Activated CD8-positive, alpha-beta memory T cell treated with anti-CD3 and anti-CD28 coated beads for 48 hours (primary cell): ENCODE measurements around the gene LPP.

Experiments used
- DNase-seq, 3 experiments: peaks; one replicate each; pipeline ENCODE4 v3.0.0-alpha.2; 2020; ENCODE audit warnings: low read depth in 2 of 3, low spot score in 2 of 3

Gene LPP

DNA sequence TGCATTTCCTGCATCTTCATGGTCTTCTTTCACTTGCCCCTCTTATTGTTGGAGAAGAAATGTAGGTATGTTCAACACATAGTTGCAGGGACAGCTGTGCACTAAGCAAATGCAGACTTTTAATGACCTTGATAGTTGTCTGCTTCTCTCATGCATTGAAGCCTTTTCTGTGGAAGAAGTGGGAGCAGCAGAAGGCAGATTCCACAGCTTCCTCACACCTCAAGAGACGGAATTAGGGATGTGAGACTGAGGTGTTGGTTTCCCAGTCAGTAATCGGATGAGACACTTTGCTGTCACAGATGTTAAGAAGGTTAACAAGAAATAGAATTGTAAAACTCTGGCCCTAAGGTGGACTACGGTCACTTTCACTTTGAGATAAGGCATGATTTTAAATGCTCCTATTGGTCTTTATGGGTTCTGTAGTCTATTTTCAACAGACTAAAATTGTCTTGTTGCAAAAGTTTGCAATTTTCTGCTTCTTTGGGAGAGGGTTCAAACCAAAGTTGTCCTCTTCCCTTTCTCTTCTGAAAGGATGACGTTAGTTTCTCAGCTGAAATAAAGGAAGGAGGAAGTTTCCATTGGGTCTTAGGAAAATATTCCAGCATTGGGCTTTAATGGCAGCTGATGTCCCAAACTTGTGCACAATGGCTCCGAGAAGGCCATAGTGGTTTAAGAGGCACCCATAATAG is 117.4 kb downstream of the LPP start:
- no peak for DNase-seq

DNA sequence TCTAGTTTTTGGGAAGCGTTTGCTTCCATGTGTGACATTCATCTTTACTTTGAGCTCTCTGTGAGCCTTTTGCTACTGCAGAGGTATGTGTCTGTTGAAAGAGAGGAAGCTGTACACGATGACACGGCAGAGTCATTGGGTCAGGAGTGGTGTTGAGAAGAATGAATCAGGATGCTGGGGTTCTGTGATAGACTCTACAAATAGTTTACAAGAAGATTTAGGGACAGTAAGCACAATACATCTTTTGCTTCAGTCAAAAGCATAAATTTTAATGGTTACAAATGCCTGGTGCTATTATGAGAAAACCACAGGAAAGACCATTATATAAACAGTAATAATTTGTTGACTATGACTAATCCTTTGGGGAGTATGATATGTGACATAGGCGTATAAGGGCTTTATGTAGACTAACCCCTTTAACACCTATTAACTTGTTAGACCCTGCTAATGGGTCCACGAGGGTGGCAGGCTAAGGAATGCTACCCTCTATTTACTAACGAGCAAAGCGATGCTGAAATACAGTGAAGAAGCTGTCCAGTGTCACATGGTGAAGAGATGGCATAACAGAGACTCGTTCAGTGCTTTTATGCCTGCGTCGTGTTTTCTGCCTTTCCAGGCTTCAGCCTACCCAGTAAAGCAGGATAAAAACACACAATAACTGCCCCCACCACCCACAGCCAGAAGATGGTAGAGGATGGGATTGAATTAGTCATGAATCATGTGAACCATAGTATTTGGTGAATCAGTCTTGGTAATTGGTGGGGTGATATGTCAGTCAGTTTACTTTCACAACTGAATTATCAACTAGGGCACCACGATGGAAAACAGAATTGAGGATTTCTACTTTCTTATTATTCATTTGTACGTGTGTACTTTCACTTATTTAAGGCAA is 118.8 kb downstream of the LPP start:
- DNase-seq, result no peak

DNA sequence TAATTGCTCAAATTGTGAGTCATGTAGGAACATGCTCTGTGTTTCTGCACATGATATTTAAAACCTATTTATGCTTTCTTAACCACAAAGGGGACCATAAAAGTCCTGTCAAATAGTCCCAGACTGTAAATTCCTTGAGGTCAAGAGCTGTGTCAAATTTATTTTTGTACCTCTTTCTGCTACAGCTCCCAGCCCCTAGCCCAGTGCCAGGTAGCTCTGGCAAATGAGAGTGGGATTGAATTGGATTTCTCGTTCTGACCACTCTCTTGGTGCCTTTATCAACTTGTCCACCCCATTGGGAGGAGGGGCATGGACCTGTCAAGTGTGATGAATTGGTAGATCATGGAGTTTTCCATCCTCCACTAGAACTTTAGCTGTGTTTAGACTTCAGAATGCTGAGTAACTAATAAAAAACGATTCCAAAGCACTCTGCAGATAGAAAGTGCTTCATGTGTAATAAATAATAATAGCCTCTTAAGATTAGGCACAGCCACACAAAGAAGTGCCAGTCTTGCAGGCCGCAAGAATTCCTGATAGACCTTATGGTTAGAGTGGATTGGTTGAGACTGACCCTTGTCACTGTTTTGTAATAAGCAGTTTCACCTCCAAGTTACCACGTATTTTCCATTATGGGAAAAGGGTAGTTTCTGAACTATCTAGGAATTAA is 120.4 kb downstream of the LPP start:
- DNase-seq, result no peak

DNA sequence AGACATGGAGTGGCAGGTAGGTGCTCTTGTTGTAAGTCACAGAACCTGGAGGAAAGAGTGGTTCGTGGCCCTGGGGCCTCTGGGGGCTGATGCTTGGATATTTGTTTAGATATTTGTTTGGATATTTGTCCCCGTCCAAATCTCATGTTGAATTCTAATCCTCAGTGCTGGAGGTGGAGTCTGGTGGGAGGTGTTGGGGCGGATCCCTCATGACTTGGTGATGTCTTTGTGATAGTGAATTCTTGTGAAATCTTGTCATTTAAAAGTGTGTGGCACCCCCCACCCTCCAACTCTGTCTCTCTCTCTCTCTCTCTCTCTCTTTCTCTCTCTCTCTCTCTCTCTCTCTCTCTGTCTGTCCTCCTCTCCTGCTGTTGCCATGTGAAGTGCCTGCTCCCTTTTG is 122.4 kb downstream of the LPP start:
- no peak for DNase-seq

DNA sequence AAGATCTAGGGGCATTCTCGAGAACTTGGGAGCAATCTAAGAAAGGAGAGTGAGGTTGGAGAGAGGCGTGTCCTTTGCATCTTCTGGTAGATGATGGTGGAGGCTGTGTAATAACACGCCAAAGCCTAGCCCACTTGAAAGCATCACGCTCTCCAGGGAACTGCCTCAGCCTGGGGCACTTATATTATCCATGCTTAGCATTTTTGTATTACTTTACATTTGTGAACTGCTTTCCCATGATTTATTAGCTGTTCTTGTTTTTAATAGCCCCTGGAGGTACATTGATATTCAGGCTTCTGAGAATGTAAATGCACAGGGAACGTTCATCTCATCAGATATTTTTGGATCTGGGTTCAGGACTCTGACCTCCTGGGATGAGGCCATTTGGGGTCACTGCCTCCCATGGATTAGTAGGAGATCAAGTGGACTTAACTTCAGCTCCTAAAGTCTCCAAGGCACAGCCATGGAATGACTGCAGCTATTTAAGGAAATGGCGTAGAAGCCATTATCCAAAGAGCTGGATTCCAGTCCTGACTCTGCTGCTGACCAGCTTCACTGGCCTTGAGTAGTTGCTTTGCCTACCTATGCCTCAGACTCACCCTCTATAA is 124.9 kb downstream of the LPP start:
- DNase-seq, result no peak

DNA sequence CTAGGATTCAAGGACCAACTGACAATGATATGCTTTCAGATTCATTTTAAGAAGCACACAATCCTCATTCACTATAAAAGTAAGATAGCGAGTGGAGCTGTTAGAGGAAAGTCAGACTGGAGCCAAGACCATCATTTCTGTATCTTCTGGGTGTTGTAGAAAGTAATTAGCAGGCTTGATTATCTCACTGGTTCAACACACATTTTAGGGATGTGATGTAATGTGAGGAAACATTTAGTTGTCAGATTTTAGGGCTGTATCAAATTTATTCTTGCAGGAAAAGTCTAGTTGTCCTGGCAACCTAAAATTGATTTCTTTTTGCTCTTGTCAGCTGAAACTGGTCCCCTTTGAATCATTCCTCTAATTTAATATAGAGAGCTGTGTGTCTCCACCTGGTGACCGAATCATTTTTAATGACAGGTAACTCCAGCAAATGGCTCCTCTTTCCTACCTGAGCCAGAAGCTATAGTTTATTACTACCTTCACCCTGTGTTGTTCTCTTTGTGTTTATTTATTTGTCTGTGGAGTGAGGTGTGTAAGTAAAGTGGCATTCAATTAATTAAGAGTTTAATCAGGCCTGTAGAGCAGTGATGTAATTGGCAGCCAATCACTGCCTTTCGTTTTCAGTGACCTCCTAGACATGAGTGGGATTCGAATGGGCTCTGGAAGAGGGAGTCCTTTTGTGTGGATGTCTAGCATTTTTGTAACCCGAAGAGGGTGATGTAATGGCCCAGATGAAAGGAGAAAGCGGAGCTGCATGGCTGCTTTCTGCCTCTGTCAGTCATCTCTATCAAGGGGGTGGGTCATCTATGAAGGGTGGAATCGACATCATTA is 125.8 kb downstream of the LPP start:
- no peak for DNase-seq

DNA sequence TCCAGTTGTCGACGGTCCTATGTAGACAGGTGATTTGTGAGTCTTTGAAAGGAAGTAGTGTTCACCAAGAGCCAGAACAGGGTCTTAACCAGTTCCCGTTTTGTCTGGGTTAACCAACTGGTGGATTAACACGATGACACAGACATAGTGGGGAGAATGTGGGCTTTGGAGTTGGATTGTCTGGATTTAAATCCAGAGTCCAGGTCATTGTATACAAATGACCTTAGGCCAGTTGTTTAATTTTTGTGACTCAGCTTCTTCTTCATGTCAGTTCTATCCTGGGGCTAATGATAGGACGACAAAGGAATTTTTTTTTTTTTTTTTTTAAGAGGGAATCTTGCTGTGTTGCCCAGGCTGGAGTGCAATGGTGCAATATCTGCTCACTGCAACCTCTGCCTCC is 126.7 kb downstream of the LPP start:
- DNase-seq, result no peak

DNA sequence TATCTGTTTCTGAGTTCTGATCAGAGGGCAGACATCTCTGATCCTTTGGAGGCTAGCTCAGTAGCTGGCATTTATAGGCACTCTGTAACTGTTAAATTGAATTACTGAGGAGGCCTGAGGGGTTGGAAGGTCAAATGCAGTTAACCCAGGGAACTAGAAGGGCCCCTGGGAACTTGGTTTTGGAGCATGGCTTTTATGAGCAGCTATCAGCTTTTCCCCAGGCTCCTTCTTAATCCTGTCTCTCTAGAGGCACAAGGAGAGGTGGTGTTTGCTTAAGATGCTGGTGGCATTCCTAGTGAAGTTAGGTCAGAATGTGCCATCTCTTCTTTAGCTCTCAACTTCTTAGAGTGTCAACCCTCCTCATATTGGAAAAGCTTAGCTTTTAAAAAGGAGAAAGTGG is 128.9 kb downstream of the LPP start:
- DNase-seq, result no peak

DNA sequence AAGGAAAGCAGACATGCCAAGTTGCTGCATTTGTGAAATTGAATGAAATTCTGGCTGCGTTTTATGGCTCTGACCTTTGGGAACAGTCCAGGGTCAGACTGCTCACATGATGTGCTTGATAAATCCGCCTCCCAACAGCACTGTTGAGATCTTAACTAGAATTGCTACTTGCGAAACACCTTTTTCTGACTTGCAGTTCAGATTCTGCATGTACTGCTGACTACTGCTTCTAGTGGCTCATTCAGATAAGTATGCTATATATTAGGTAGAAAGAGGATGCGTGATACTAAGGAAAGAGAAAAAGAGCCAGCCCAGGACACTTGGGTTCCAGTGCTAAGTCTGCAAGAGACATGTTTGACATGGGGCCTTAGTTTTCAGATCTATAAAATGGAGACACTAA is 129.4 kb downstream of the LPP start:
- DNase-seq, result no peak

DNA sequence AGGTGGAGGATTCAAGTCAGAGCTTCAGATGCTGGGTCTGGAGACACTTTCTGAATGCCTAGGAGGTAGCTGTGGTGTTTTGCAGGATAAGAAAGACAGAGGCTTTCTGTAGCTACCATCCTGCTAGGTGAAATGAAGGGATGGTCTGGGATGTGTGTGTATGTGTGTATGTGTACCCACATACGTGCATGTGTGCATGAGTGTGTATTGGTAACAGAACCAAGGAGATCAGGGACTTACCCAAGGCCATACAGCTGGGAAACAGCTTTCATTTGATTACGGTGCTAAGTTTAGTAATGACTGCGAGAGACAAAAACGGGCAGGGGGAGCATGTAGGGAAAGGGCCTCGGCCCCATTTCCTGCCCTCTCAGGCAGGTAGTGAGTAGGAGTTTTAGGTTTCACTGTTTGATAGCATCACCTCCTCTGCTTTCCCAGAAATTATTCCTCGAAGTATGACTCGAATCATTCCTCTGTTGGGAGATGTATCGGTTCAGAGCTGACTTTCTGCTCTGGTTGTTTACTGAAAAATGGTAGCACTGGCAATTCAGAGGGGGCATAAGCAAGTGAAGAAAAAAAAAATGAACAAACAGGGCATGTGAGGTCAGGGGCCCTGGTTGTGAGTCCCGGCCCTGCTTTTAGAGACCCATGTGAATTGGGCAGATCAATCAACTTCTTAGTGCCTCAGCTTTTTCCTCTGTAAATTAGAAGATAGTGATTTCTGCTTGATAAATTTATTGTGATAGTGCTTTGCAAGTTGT is 130.7 kb downstream of the LPP start:
- DNase-seq, result peak in 2 of 3 experiments; percentile 20 to 34

DNA sequence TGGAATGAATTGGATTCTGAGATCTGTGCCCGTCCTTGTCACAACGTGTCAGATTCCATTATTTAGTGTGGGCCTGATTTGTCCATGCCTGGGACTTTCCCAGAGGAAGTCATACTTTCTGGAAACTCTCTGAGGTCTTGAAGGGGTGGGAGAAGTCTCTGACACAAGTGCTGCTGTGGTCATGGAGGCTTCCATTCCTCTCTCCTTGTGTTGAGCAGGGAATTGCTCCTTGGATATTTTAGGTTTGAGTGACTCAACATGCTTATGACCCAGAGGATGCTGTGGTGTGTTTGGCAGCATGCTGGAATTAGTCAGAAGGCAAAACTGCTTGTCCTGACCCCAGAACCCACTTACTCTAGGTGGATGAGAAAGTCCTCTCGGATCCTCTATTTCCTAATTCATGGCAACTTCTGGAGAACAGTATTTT is 132.1 kb downstream of the LPP start:
- DNase-seq, result no peak

DNA sequence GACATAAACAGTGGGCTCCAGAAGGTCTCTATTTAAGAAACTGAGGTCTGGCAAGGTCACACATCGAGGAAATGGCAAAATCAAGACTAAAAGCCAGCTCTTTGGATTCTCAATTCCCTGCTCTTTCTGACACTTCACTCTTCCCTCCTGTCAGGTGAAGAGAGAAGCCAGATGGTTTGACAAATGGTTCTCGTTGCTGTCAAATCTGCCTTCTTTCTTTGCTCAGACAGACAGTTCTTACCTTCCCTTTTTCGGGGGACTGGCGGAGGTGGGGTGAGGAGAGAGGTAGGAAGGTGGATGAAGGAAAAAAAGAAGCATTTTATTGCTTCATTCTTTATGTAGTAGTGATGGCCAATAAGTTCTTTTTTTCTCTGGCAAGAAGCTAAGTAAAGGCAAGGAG is 133.4 kb downstream of the LPP start:
- no peak for DNase-seq

DNA sequence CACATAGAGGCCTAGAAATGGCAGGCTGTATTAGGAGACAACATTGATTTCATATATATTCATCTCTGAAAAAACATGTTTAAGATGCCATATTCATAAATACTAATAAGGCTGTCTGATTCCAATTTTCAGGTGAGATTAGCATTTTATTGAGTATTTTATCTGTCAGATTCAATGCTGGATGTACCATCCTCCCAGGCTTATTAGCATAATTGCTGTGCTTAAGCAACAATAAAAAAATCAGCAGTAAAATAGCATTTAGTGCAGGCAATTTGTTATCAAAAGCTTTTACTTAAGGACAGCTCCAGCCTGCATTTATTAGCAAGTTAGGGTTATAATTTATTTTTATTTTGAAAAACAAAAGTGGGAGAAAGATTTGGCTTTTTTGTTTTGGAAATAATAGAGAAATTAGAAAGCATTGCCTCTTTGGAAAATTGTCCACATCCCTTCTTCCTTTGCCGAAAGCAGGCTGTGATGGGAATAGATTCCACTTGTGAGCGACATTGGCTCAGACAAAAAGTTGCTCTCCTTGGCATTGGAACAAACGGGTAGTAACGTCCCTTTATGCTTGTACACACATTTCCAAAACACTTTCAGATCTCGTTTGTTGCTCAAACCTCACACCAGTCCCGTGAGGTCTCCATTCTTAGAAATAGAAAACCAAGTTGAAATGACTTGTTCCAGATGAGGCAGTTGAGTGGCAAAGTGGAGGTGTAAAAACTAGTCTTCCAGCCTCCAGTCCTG is 134.0 kb downstream of the LPP start:
- DNase-seq, result no peak

DNA sequence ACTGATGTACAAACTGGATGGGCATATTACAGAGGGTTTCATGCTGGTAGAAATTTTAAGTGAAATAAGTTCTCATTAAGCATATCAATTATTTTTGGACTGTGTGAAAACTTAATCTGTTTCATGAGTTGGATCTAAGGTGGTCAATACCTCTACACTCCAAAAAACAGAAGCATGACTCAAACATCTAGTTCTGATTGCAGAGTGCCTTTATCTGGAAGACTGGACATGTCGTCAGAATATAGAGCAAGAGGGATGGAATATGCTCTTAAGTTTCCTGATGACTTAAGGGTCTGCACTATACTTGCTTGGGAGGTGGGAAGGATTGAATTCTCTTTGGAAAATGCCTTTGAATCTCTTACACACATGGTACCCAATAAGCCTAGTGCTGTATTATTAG is 138.3 kb downstream of the LPP start:
- no peak for DNase-seq

DNA sequence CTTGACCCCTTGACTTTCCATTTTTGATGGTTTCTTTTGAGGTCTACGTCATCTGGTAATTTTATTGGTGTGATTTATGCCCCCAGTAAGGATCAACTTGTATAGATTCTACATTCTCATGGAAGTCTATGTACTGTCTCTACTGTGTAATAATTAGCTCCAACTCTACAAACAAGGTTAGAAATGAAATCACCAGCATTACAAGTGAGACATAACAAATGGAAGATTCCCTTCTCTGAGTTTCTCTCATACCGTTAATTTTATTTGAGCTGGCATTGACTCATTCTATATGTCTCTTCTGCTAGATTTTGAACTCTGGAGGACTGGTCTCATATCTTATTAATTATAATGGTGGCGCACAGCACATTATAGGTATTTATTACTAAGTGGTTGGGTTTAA is 138.9 kb downstream of the LPP start:
- no peak for DNase-seq

DNA sequence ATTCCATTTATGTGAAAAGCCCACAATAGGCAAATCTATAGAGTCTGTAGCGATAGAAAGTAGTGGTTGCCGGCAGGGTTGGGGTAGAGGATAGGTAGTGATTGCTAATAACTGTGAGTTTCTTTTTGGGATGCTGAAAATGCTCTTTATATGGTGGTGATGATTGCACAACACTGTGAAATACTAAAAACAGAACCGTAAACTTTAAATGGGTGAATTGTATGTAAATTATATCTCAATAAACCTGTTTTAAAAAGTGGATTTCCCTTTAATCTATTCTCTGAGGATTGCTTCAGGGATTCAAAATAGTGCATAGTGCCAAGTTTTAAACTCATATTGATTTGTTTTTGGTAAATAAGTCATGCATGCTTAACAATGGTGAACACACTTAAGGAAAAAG is 140.2 kb downstream of the LPP start:
- DNase-seq, result no peak

DNA sequence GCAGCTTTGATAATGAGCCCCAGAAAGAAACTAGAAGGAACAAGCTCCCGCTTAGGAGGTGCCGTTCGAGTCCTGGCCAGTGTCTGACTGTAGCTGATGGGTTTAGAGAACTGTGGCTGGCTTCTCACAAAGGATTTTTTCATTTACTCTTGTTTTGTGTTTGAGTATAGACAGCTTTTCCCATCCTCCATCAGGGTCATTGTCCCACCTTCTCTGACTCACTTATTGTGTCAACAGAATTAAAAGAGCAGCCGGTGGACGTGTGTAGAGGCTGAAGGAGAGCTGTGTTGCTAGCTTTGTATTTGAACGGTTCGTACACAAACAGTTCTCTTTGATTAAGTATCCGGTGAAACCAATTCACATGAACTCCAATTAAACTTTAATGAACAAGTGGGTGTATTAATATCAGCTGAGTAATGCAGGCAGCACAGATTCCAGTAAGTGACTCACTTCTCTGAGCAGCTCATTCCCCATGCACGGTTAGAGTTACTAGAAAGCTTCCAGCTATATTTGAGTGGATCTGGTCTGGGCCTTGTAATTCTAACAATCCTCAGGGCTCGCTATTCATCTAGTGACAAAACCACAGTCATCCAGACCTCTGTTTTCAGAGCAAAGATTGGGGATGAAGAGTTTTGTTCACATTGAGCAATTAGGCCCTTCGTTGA is 141.0 kb downstream of the LPP start:
- no peak for DNase-seq

DNA sequence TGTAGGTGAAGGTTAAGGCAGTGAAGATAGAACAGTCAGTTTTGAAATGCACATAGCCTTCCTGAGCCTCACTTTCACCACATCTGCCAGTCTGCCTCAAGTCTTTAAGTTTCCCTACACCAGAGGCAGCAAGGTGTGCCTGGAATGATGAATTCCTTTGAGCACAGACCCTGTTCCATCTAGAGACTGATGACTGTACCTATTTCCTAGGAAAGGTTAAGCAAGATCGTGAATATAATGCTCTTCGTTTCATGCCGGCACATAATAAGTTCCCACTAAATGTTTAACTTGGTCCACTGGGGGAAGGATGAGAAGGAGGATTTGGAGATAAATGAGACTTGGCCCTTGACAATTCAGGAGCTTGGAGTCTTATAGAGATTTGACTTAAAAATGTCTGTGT is 141.9 kb downstream of the LPP start:
- no peak for DNase-seq
